K562 (cell line): ENCODE results near the gene USH2A. TPM values are rescaled to one million over a fixed set of nuclear protein-coding genes. Genes with fewer than 3 reads are reported as not detected.

Source experiments
- ATAC-seq: fragments of 200-7000 bp; cut with Tn5 transposase; 3 replicates; pipeline ENCODE4 v1.9.1; 2020; ENCODE audit warnings: moderate library complexity
- BruUV-seq: library from RNA; stranded (reverse); fragments of 400-500 nt; replicated peaks from 2 replicates; lab custom pipeline; 2021; lab: Mats Ljungman, UMichigan
- CTCF ChIA-PET: fragments of 300-600 bp; formaldehyde crosslinking; extraction: SDS; loops from one replicate; lab custom pipeline; 2021; ENCODE audit warnings: low intra/inter-chr PET ratio; lab: Yijun Ruan, JAX
- POLR2A ChIA-PET: fragments of 300-600, 350-650 bp; sonication (Branson Sonifier 250); formaldehyde crosslinking; extraction: SDS; loops from one replicate; lab custom pipeline; 2021; ENCODE audit warnings: antibody characterized with exemption, inconsistent platforms; lab: Yijun Ruan, JAX
- DNase-seq, 4 experiments: peaks; one replicate each; pipeline versions ENCODE4 v3.0.0 to v3.0.0-alpha.2; 2011 to 2018; ENCODE audit warnings: low spot score in 3 of 4, mixed read lengths in 3 of 4; ENCODE audit errors: extremely low read depth in 1 of 4
- FAIRE-seq: peaks from 2 replicates; lab custom pipeline; 2011; peaks lifted over from hg19 to GRCh38; lab: Jason Lieb, UNC
- H2AFZ ChIP-seq: 2 replicates; pipeline ENCODE4 v1.6.0; 2011; ENCODE audit warnings: low read depth, low read length, control low read depth, inconsistent platforms
- H3K27ac ChIP-seq: fragments of 200-600 bp; 3 replicates; pipeline ENCODE4 v1.8.0; 2011; ENCODE audit warnings: low read depth, mild to moderate bottlenecking, control low read depth, inconsistent platforms, low read length, moderate library complexity, mixed read lengths; ENCODE audit errors: extremely low read depth
- H3K27me3 ChIP-seq, 2 experiments: fragments of 300-600 bp in 1 of 2; 2 replicates in 1 of 2; 3 replicates in 1 of 2; pipeline versions ENCODE4 v1.6.0 to v1.8.0; 2011; ENCODE audit warnings: inconsistent platforms in 2 of 2, low read length in 2 of 2, mild to moderate bottlenecking in 1 of 2, mixed read lengths in 1 of 2, moderate library complexity in 1 of 2; ENCODE audit not compliant: control insufficient read depth in 2 of 2, insufficient read depth in 2 of 2
- H3K36me3 ChIP-seq: fragments of 300-600 bp; 3 replicates; pipeline ENCODE4 v1.8.0; 2011; ENCODE audit warnings: mild to moderate bottlenecking, low read length, inconsistent platforms; ENCODE audit not compliant: control insufficient read depth, insufficient read depth
- H3K4me1 ChIP-seq, 2 experiments: fragments of 200-600 bp in 1 of 2; replicated peaks in 1 of 2; 2 replicates in 1 of 2; 3 replicates in 1 of 2; pipeline versions ENCODE4 v1.5.1 to v1.8.0; 2011; ENCODE audit warnings: inconsistent platforms in 2 of 2, low read length in 2 of 2, mild to moderate bottlenecking in 1 of 2, mixed read lengths in 1 of 2, moderate library complexity in 1 of 2; ENCODE audit not compliant: control insufficient read depth in 2 of 2, insufficient read depth in 2 of 2
- H3K4me2 ChIP-seq: 2 replicates; pipeline ENCODE4 v1.6.1; 2011; ENCODE audit warnings: low read length, control low read depth, inconsistent platforms, mixed read lengths; ENCODE audit not compliant: insufficient read depth
- H3K4me3 ChIP-seq: fragments of 200-600 bp; sonication (generic), shearing (Covaris generic); 2 replicates; pipeline ENCODE4 v1.5.1; 2016; ENCODE audit warnings: control low read depth, inconsistent platforms
- H3K79me2 ChIP-seq: fragments of 200-600 bp; 3 replicates; pipeline ENCODE4 v1.8.0; 2011; ENCODE audit warnings: low read length, inconsistent platforms; ENCODE audit not compliant: control insufficient read depth, insufficient read depth
- H3K9ac ChIP-seq, 2 experiments: 2 replicates each; pipeline versions ENCODE4 v1.6.0 to v1.6.1; 2011; ENCODE audit warnings: low read depth in 2 of 2, low read length in 2 of 2, control low read depth in 1 of 2, inconsistent platforms in 1 of 2, mild to moderate bottlenecking in 1 of 2, mixed read lengths in 1 of 2; ENCODE audit not compliant: insufficient read depth in 1 of 2
- H3K9me1 ChIP-seq: one replicate; pipeline ENCODE4 v1.6.0; 2011; ENCODE audit warnings: inconsistent platforms, mild to moderate bottlenecking, low read length, moderate library complexity; ENCODE audit not compliant: control insufficient read depth, insufficient read depth
- H3K9me3 ChIP-seq: replicated peaks from 2 replicates; pipeline ENCODE4 v1.5.1; 2011; ENCODE audit warnings: low read depth, low read length, inconsistent platforms; ENCODE audit not compliant: control insufficient read depth, insufficient read depth
- H4K20me1 ChIP-seq: replicated peaks from 2 replicates; pipeline ENCODE4 v1.6.1; 2011; ENCODE audit warnings: low read length, inconsistent platforms, mixed read lengths; ENCODE audit not compliant: control insufficient read depth, insufficient read depth
- CBFB ChIP-seq: sonication (generic); formaldehyde crosslinking; IDR thresholded peaks from 2 replicates; pipeline ENCODE4 v1.4.0; 2020; ENCODE audit warnings: mild to moderate bottlenecking, missing genetic modification reagents
- FOXK2 ChIP-seq, 2 experiments: fragments of 450-650 bp; IDR thresholded peaks in 1 of 2; conservative IDR thresholded peaks in 1 of 2; 2 replicates each; pipeline ENCODE4 v1.6.1; 2016; ENCODE audit warnings: low read depth in 2 of 2, mild to moderate bottlenecking in 1 of 2
- ILF3 ChIP-seq: fragments of 450-650 bp; IDR thresholded peaks from 2 replicates; pipeline ENCODE4 v1.6.1; 2018; ENCODE audit warnings: antibody characterized with exemption, mild to moderate bottlenecking, moderate library complexity, borderline replicate concordance
- NFATC3 ChIP-seq: fragments of 450-650 bp; IDR thresholded peaks from 2 replicates; pipeline ENCODE4 v1.6.1; 2017; ENCODE audit warnings: mild to moderate bottlenecking
- PHF21A ChIP-seq: fragments of 450-650 bp; IDR thresholded peaks from 2 replicates; pipeline ENCODE4 v1.6.1; 2017; ENCODE audit warnings: low read depth, borderline replicate concordance
- SIRT6 ChIP-seq: IDR thresholded peaks from one replicate; pipeline ENCODE4 v1.6.1; 2012; ENCODE audit warnings: low read depth, mild to moderate bottlenecking, control low read depth, inconsistent platforms, low read length, moderate library complexity
- ZBTB49 ChIP-seq: sonication (generic); formaldehyde crosslinking; IDR thresholded peaks from 2 replicates; pipeline ENCODE4 v1.8.0; 2022; ENCODE audit warnings: missing genetic modification reagents, mild to moderate bottlenecking, borderline replicate concordance
- ZKSCAN1 ChIP-seq: fragments of 150-350 bp; IDR thresholded peaks from 2 replicates; pipeline ENCODE4 v1.6.1; 2016; ENCODE audit warnings: low read depth, low read length
- ZNF717 ChIP-seq: fragments of 250-450 bp; sonication (Bioruptor Pico); IDR thresholded peaks from 2 replicates; pipeline ENCODE4 v1.5.0; 2021
- WGBS: fragments of 100-300 bp; shearing (Covaris generic); methylation state at CpG from one replicate; pipeline ENCODE4 v1.1.6; 2016; ENCODE audit warnings: low coverage, mixed read lengths; ENCODE audit not compliant: insufficient coverage; ENCODE audit errors: missing lambda C conversion rate; 5-methylcytosine and 5-hydroxymethylcytosine counted together
- in situ Hi-C: fragments of 300-500 bp; cut with MboI; formaldehyde crosslinking; loops from 4 replicates; pipeline ENCODE4 v1.15.0; 2018; ENCODE audit warnings: inconsistent platforms, mixed read lengths
- intact Hi-C: fragments of 100-400 bp; cut with micrococcal nuclease; formaldehyde crosslinking; loops from 2 replicates; pipeline ENCODE4 v1.14.2; 2022
- polyA plus RNA-seq, 8 experiments: library from polyadenylated mRNA; depleted of rRNA in 4 of 8; stranded (reverse) in 5 of 8; unstranded in 3 of 8; fragments of >200 nt; fragmentation: Nextera tagmentation in 2 of 8; fragmentation: Illumina TruSeq in 1 of 8; extraction: Ambion mirVana in 2 of 8; extraction: Trizol in 1 of 8; gene quantifications; 2 replicates each; pipeline versions ENCODE4 v1.2.1 to v1.2.3, GENCODE V29; 2011 to 2014; ENCODE audit warnings: inconsistent platforms in 1 of 8, missing spikeins in 1 of 8
- total RNA-seq, 7 experiments: library from RNA; depleted of rRNA in 6 of 7; stranded (reverse); fragments of >200 nt in 6 of 7; fragmentation: Illumina TruSeq in 2 of 7; extraction: Trizol in 2 of 7; gene quantifications; 2 replicates each; pipeline versions ENCODE4 v1.2.1 to v1.2.3, GENCODE V29; 2011 to 2021; ENCODE audit warnings: low replicate concordance in 1 of 7

Gene USH2A
- total and polyA plus RNA-seq, 9 of the 15 experiments (the other 6 are each of a cell fraction or from before 2014, with no cell fraction given): under 0.01 TPM; not detected in 7

GRCh38 chr1:216420263-216420662 is 3.0 kb downstream of the USH2A start:
- WGBS: 3% methylated on average over 2 of the region's 2 CpGs
- FAIRE-seq: no peak

GRCh38 chr1:216416488-216416887 is 6.8 kb downstream of the USH2A start:
- H3K36me3 ChIP-seq: no peaks in the 10 kb centered on the region
- ATAC-seq: no peak
- intact Hi-C loops (no loop called here), in situ Hi-C loops (no loop called here)
- no peaks in the 10 kb centered on the region for H4K20me1 ChIP-seq
- H3K27me3 ChIP-seq: no peaks in the 10 kb centered on the region
- no peak for TF ChIP-seq ILF3
- TF ChIP-seq ZKSCAN1: no peak
- no peak for TF ChIP-seq PHF21A
- no peak for TF ChIP-seq FOXK2 (conservative IDR thresholded peaks at IDR 0.05 in 1 of 2, IDR thresholded peaks at IDR 0.05 in 1 of 2; ENCODE audit: low read depth in 2 of 2)
- no peak for TF ChIP-seq CBFB
- no peak for TF ChIP-seq ZNF717 (CRISPR knock-in tag)
- TF ChIP-seq ZBTB49 (CRISPR knock-in tag): no peak
- no peak for TF ChIP-seq NFATC3
- no peak overlapping the region for H3K4me3 ChIP-seq
- no peak overlapping the region for H3K9ac ChIP-seq
- H3K79me2 ChIP-seq: no peaks in the 10 kb centered on the region
- FAIRE-seq: no peak
- H3K9me3 ChIP-seq: no peaks in the 10 kb centered on the region
- H3K4me1 ChIP-seq: no peaks in the 10 kb centered on the region
- H3K4me2 ChIP-seq: no peak overlapping the region
- H2AFZ ChIP-seq: no peak overlapping the region
- ChIA-PET POLR2A (no interaction called here), CTCF (no interaction called here)
- no peak overlapping the region for H3K27ac ChIP-seq
- WGBS: 0% methylated on average over 1 of the region's 1 CpG
- no peaks in the 10 kb centered on the region for H3K9me1 ChIP-seq
- no TSS peak for BruUV-seq
- no peak for DNase-seq

More at GRCh38 chr1:216420263-216420662, 3.0 kb downstream of the USH2A start:
- ChIA-PET POLR2A (no interaction called here), CTCF (no interaction called here)
- Histone ChIP-seq H3K4me1 (no peaks in the 10 kb centered on the region), H3K4me3 (no peak overlapping the region), H3K9ac (no peak overlapping the region), H3K27me3 (no peaks in the 10 kb centered on the region), H3K27ac (no peak overlapping the region), H4K20me1 (no peaks in the 10 kb centered on the region), H3K9me1 (no peaks in the 10 kb centered on the region), H2AFZ (no peak overlapping the region), H3K4me2 (no peak overlapping the region), H3K9me3 (0 out of 2 replicates have a peak, but pooled peaks cover 2% of the 10 kb centered on the region), H3K79me2 (no peaks in the 10 kb centered on the region), H3K36me3 (no peaks in the 10 kb centered on the region)
- BruUV-seq: no TSS peak
- intact Hi-C loops: no loop called here
- ATAC-seq (no peak), DNase-seq (no peak)
- in situ Hi-C loops: no loop called here
- no peak for TF ChIP-seq SIRT6
